ENCODE measurements around the gene PEX6. TPM values are rescaled to one million over a fixed set of nuclear protein-coding genes. Genes with fewer than 3 reads are reported as not detected.

The PEX6 gene
- total and polyA plus RNA-seq, 2 donors (not counting 3 experiments of a cell fraction or from before 2014, with no cell fraction given), result 9.9 to 11.2 TPM

- H3K27me3 ChIP-seq (ENCODE audit: control insufficient read depth in 2 of 2, insufficient read depth in 2 of 2, low read length in 2 of 2), result no peaks in the 10 kb centered on the region
- H3K9me1 ChIP-seq (replicated peaks; ENCODE audit: control insufficient read depth, extremely low read depth, insufficient read depth, low read length), result no peaks in the 10 kb centered on the region
- no peak overlapping the region for H3K4me3 ChIP-seq (replicated peaks in 1 of 3; ENCODE audit: insufficient read depth in 1 of 3, low read depth in 1 of 3, low read length in 3 of 3)
- FAIRE-seq, result no peak
- dilution Hi-C loops (cut with MboI; ENCODE audit: extremely low pct_ligation_motif_present, low sequenced_read_pairs) (no loop called here), intact Hi-C loops (cut with micrococcal nuclease) (no loop called here)
- H3K27ac ChIP-seq (ENCODE audit: insufficient read depth, low read depth, low read length), result no peak overlapping the region
- H3K9ac ChIP-seq (replicated peaks; ENCODE audit: extremely low read depth, insufficient read depth, low read length), result no peak overlapping the region
- H3K79me2 ChIP-seq (ENCODE audit: control insufficient read depth, insufficient read depth, low read length), result peaks cover 34% of the 10 kb centered on the region
- BruUV-seq (replicated peaks), result no TSS peak
- H4K20me1 ChIP-seq (replicated peaks; ENCODE audit: control insufficient read depth, extremely low read depth, insufficient read depth, low read length), result no peaks in the 10 kb centered on the region
- TF ChIP-seq MYC (IDR thresholded peaks at IDR 0.05; ENCODE audit: low read depth, low read length) (no peak), GATA2 (IDR thresholded peaks at IDR 0.05; ENCODE audit: insufficient read depth, insufficient read length, low read depth, low read length) (no peak), CTCF (IDR thresholded peaks at IDR 0.05; ENCODE audit: extremely low read depth in 1 of 2, insufficient read depth in 1 of 2, low read depth in 1 of 2, low read length in 2 of 2) (no peak), POLR2A (IDR thresholded peaks at IDR 0.05; ENCODE audit: low read depth, low read length) (no peak), EZH2 (IDR thresholded peaks at IDR 0.05; ENCODE audit: borderline replicate concordance, low read depth, low read length, severe bottlenecking) (no peak)
- H3K36me3 ChIP-seq (ENCODE audit: control insufficient read depth in 2 of 2, extremely low read depth in 1 of 2, insufficient read depth in 2 of 2, low read length in 2 of 2), result peaks cover under 1 to 22% of the 10 kb centered on the region in 2 experiments
- H3K9me3 ChIP-seq (replicated peaks; ENCODE audit: control insufficient read depth, insufficient read depth, low read length), result no peaks in the 10 kb centered on the region
- no peak overlapping the region for H3K4me2 ChIP-seq (ENCODE audit: insufficient read depth, low read length)
- ChIA-PET POLR2A (no interaction called here), CTCF (interaction anchor here (0.7 kb wide), 1 partner anchor 127 kb away, joined by 3 read pairs; no protein-coding TSS in a partner anchor)
- peaks cover 17% of the 10 kb centered on the region for H3K4me1 ChIP-seq (ENCODE audit: control insufficient read depth, extremely low read depth, insufficient read depth, low read length)
- DNase-seq (ENCODE audit: low read depth, low spot score), result no peak
- H2AFZ ChIP-seq (ENCODE audit: low read depth, low read length), result no peak overlapping the region
Observed at GRCh38 chr6:43016176-43016942, 37.4 kb upstream of the PEX6 start.

Measured in endothelial cell of umbilical vein (primary cell).